Natural killer cell (primary cell): Measurements from ENCODE around the gene BAHCC1. TPM values are rescaled to one million over a fixed set of nuclear protein-coding genes. Genes with fewer than 3 reads are reported as not detected.

Source experiments
- ATAC-seq, 3 donors: fragments of 150-1000 bp in 2 of 3; fragments of 200-7000 bp in 1 of 3; cut with Tn5 transposase; 1 replicate in 1 of 3; 2 replicates in 2 of 3; pipeline ENCODE4 v1.10.0; 2021; ENCODE audit warnings: mild to moderate bottlenecking in 2 of 3, moderate library complexity in 2 of 3
- DNase-seq, 2 donors: peaks; one replicate each; pipeline versions ENCODE4 v3.0.0 to v3.0.0-alpha.2; 2013 to 2021; ENCODE audit warnings: mixed read lengths in 1 of 2
- H3K27ac ChIP-seq: one replicate; pipeline ENCODE4 v1.5.1; 2013; ENCODE audit warnings: mild to moderate bottlenecking, low read length
- H3K27me3 ChIP-seq: one replicate; pipeline ENCODE4 v1.6.1; 2013; ENCODE audit warnings: low read length; ENCODE audit not compliant: control insufficient read depth, insufficient read depth
- H3K36me3 ChIP-seq: one replicate; pipeline ENCODE4 v1.6.1; 2013; ENCODE audit warnings: low read length; ENCODE audit not compliant: control insufficient read depth, insufficient read depth
- H3K4me1 ChIP-seq: one replicate; pipeline ENCODE4 v1.6.1; 2013; ENCODE audit warnings: low read length; ENCODE audit not compliant: control insufficient read depth, insufficient read depth
- H3K4me3 ChIP-seq: one replicate; pipeline ENCODE4 v1.5.1; 2013; ENCODE audit warnings: low read length
- H3K9me3 ChIP-seq: one replicate; pipeline ENCODE4 v1.6.1; 2013; ENCODE audit warnings: low read length; ENCODE audit not compliant: control insufficient read depth, insufficient read depth
- H3K27ac Mint-ChIP-seq, 2 donors: one replicate each; pipeline ENCODE4 v1.8.0; 2022; ENCODE audit warnings: mild to moderate bottlenecking in 2 of 2, mixed read lengths in 2 of 2, moderate library complexity in 1 of 2
- H3K27me3 Mint-ChIP-seq, 2 donors: one replicate each; pipeline ENCODE4 v1.8.0; 2022; ENCODE audit warnings: low read depth in 2 of 2, mixed read lengths in 2 of 2
- H3K36me3 Mint-ChIP-seq: one replicate; pipeline ENCODE4 v1.8.0; 2022; ENCODE audit warnings: mixed read lengths
- H3K4me1 Mint-ChIP-seq, 2 donors: one replicate each; pipeline ENCODE4 v1.8.0; 2022; ENCODE audit warnings: mixed read lengths in 2 of 2
- H3K4me3 Mint-ChIP-seq: one replicate; pipeline ENCODE4 v1.8.0; 2022; ENCODE audit warnings: mild to moderate bottlenecking, moderate library complexity, mixed read lengths
- H3K9me3 Mint-ChIP-seq, 2 donors: one replicate each; pipeline ENCODE4 v1.8.0; 2022; ENCODE audit warnings: mixed read lengths in 2 of 2
- WGBS: methylation state at CpG from one replicate; pipeline ENCODE4 v1.1.7; 2013; ENCODE audit warnings: missing lambda C conversion rate; ENCODE audit not compliant: insufficient coverage; 5-methylcytosine and 5-hydroxymethylcytosine counted together
- intact Hi-C: fragments of 100-400 bp; cut with micrococcal nuclease; formaldehyde crosslinking; loops from one replicate; pipeline ENCODE4 v1.14.2; 2022
- total RNA-seq, 4 donors: library from RNA; stranded (reverse); fragments of 120-200 nt in 1 of 4; gene quantifications; one replicate each; pipeline versions ENCODE4 v1.2.3 to v1.2.4, GENCODE V29; 2013 to 2022
- TF ChIP-seq, protein P1 (sequence below): fragments of 200-600 bp; IDR thresholded peaks from one replicate; pipeline ENCODE4 v1.8.0; 2022; ENCODE audit warnings: antibody characterized with exemption

BAHCC1 gene
- total RNA-seq, 3 donors from 2014 or later (not counting 1 experiment from before 2014, with no cell fraction given): 2.9 to 17.3 (median 5.7) TPM

DNA sequence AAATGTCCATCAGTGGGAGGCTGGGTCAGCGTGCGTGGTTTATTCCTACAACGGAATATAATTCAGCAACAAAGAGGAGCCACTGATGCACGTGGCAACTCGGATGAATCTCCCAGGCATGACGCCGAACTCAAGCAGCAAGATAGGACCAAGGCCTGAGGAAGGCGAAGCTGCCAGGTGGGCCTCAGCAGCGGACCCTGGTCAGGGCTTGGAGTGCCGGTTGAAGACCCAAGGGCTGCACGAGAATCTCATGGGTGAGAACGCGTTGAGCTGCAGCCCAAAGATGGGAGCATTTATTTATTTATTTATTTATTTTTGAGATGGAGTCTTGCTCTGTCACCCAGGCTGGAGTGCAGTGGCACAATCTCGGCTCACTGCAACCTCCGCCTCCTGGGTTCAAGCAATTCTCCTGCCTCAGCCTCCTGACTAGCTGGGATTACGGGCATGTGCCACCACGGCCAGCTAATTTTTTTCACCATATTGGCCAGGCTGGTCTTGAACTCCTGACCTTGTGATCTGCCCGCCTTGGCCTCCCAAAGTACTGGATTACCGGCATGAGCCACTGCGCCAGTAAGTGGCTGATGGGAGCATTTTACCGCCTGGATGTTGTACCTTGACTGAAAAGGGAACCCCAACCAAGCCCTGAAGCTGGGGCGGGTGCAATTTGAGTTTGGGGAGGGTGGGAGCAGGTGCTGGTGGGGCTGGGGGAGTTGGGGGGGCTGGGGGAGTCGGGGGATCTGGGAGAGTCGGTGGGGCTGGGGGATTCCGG, 18.1 kb upstream of the BAHCC1 start:
- DNase-seq (no peak), ATAC-seq (no peak)
- Mint-ChIP-seq H3K36me3 (no peaks in the 10 kb centered on the region), H3K4me1 (peaks cover 13 to 18% of the 10 kb centered on the region in 2 donors), H3K4me3 (no peak overlapping the region), H3K27me3 (no peaks in the 10 kb centered on the region), H3K9me3 (no peaks in the 10 kb centered on the region), H3K27ac (no peak overlapping the region)
- Histone ChIP-seq H3K36me3 (no peaks in the 10 kb centered on the region), H3K4me3 (no peak overlapping the region), H3K27me3 (no peaks in the 10 kb centered on the region), H3K9me3 (no peaks in the 10 kb centered on the region), H3K27ac (no peak overlapping the region), H3K4me1 (peaks cover 12% of the 10 kb centered on the region)
- intact Hi-C loops: no loop called here
- WGBS: 95% methylated on average over 22 of the region's 25 CpGs
- TF ChIP-seq, protein P1, sequence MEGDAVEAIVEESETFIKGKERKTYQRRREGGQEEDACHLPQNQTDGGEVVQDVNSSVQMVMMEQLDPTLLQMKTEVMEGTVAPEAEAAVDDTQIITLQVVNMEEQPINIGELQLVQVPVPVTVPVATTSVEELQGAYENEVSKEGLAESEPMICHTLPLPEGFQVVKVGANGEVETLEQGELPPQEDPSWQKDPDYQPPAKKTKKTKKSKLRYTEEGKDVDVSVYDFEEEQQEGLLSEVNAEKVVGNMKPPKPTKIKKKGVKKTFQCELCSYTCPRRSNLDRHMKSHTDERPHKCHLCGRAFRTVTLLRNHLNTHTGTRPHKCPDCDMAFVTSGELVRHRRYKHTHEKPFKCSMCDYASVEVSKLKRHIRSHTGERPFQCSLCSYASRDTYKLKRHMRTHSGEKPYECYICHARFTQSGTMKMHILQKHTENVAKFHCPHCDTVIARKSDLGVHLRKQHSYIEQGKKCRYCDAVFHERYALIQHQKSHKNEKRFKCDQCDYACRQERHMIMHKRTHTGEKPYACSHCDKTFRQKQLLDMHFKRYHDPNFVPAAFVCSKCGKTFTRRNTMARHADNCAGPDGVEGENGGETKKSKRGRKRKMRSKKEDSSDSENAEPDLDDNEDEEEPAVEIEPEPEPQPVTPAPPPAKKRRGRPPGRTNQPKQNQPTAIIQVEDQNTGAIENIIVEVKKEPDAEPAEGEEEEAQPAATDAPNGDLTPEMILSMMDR: no peak

DNA sequence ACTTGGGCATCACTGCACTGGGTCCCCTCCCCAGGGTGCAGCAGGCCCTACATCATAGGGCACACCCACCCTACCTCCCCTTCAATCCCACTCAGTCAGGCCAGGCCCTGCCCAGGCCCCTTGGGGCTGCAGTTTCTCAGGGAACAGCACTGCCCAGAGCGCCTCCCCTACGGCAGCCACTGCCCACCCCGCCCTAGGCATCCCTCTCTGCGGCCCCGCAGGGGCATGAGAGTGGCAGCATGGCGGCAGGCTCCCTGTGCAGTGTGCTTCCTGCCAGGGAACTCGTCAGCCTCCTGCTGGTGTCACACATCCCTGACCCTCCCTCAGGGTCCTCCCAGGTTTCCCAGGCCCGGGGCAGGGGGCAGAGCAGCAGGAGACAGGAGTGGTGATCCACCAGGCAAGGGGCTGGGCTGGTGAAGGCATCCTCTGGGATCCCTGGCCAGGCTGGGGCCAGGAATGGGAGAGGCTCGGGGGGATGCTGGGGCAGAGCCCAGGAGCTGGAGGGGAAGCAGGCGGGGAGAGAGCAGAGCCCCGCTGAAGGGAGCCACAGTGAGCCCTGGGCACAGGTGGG, 16.2 kb upstream of the BAHCC1 start:
- Histone ChIP-seq H3K4me1 (peaks cover 31% of the 10 kb centered on the region), H3K4me3 (no peak overlapping the region), H3K9me3 (no peaks in the 10 kb centered on the region), H3K27me3 (no peaks in the 10 kb centered on the region), H3K27ac (no peak overlapping the region), H3K36me3 (no peaks in the 10 kb centered on the region)
- Mint-ChIP-seq H3K4me3 (no peak overlapping the region), H3K36me3 (no peaks in the 10 kb centered on the region), H3K27ac (no peak overlapping the region), H3K9me3 (no peaks in the 10 kb centered on the region), H3K27me3 (no peaks in the 10 kb centered on the region), H3K4me1 (peaks cover 17 to 19% of the 10 kb centered on the region in 2 donors)
- no peak for ATAC-seq
- intact Hi-C loops: no loop called here
- no peak for DNase-seq
- WGBS: 89% methylated on average over 11 of the region's 11 CpGs
- TF ChIP-seq, protein P1: no peak

DNA sequence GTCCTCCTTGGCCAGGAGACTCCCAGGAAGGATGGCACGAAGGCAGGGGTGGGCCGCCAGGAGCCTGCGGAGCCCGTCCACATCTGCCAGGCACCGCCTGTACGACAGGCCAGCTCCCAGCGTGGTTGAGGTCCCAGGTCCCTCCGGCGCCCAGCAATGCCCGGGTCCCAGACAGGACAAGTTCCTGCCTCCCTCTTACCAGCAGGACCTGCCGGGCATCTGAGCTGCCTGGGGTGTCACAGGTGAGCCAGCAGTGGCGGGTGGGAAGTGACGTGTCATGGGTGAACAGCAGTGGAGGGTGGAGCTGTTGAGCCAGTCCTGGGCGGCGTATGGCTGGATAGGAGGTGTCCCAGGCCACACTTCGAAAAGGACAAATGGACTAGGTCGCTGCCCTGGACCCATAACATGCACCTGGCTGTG, 15.7 kb upstream of the BAHCC1 start:
- H3K27me3 Mint-ChIP-seq: no peaks in the 10 kb centered on the region
- H3K27ac ChIP-seq: no peak overlapping the region
- no peak overlapping the region for H3K4me3 Mint-ChIP-seq
- no peaks in the 10 kb centered on the region for H3K27me3 ChIP-seq
- no peak overlapping the region for H3K4me3 ChIP-seq
- TF ChIP-seq, protein P1: no peak
- intact Hi-C loops: no loop called here
- no peak overlapping the region for H3K27ac Mint-ChIP-seq
- DNase-seq (no peak), ATAC-seq (no peak)
- peaks cover 17 to 19% of the 10 kb centered on the region in 2 donors for H3K4me1 Mint-ChIP-seq
- 84% methylated on average over 16 of the region's 17 CpGs for WGBS
- no peaks in the 10 kb centered on the region for H3K36me3 Mint-ChIP-seq
- H3K36me3 ChIP-seq: no peaks in the 10 kb centered on the region
- H3K4me1 ChIP-seq: peaks cover 34% of the 10 kb centered on the region
- no peaks in the 10 kb centered on the region for H3K9me3 Mint-ChIP-seq
- no peaks in the 10 kb centered on the region for H3K9me3 ChIP-seq
